ENCODE measurements around the gene TSPEAR. TPM values are rescaled to one million over a fixed set of nuclear protein-coding genes. Genes with fewer than 3 reads are reported as not detected.
"Not testable (repeated sequence)": the region's sequence is repeated elsewhere in the genome, so short reads cannot be mapped to it uniquely, and the experiment has no call there.

TSPEAR gene
- total RNA-seq, 1 experiment from 2014 or later, result not detected

DNA sequence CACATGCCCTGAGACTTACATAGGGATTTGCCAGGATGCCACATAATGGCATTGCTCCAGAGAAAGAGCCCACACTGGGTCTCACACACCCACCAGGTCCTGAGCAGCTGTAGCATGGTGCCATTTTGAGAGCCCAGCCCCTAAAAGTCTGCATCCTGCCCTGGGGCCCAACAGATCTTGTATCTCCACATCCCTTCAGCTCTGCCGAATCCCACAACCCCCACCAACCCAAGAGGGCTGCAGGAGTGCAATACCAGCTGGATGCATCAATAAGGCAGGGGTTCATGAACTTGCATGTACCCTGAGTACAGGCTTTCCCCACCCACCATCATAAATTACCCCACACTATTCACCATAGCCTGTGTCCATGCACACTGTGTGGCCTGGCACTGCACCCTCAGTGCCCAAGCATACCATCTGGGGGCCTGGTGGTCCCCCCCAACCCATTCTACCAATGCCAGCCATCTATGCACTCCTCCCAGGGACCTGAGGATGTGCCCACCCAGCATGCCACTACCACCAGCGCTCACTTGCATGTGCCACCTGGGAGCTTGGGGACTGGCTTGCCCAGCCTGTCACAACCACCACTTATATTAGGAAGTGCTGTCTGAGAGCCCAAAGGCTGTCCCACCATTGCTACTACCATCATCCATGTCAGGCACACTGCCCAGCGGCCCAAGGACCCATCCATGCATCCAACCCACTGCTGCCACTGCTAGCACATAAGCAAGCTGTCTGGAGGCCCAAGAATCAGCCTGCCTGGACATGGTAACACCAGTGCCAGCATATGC lies 40.5 kb downstream of the TSPEAR start:
- DNase-seq (ENCODE audit: low read depth), result no peak
- in situ Hi-C loops (cut with HindIII; ENCODE audit: low pct_unique_long_range_greater_than_20kb, low sequenced_read_pairs), result no loop called here

DNA sequence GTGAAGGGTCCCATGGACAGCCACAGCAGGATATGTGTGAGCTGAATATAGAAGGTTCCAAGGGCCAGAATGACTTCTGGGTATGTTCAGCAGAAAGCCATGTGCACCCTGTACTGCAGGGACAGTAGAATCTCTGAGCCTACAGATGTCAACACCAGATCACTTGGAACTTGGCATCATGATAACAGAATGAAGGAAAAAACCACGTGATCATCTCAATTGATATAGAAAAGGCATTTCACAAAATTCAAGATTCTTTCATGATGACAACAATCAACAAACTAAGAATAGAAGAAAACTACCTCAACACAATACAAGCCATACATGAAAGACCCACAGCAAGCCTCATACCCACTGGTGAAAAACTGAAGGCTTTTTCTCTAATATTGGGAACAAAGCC lies 43.8 kb downstream of the TSPEAR start:
- DNase-seq (ENCODE audit: low read depth), result no peak
- in situ Hi-C loops (cut with HindIII; ENCODE audit: low pct_unique_long_range_greater_than_20kb, low sequenced_read_pairs), result no loop called here

DNA sequence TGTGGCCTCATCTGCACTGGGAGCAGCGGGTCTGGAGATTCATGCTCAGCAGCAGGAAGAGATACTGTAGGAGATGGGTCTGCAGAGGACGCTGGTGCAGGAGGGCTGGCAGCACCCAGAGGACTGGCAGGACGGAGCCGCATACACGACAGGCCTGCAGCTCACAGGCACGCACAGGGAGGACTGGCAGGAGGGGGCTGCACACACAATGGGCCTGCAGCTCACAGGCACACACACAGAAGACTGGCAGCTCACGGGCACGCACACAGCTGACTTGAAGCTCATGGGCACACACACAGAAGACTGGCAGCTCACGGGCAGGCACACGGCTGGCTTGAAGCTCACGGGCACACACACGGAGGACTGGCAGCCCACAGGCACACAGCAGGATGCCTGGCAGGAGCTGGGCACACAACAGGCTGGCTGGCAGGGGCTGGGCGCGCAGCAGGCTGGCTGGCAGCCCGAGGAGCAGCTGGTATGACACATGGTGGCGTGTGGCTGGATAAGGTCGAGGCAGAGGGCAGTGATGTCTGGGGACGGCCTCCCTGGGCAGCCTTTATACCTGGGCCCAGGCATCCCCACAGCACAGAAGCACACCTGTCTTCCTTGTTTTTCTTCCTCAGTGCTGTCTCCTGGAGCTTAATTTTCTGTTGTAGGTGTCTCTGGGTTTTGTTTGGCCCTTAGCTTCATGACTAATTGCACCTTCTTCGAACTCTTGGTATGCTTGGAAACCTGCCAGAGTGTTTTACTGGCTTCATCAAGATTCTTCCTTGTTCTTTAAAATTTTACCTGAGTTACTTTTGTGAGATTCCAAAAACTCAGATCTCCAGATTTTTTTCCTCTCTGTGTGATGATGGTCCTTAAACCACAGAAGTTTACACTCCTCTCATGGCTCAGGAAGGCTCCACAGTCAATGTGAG lies 44.7 kb downstream of the TSPEAR start, which contains the start of gene KRTAP12-2:
Gene KRTAP12-2 (minus strand): TSS at position 527 of the 920 bp plus-strand sequence. CDS start 41 bp downstream, at position 486.
- in situ Hi-C loops (cut with HindIII; ENCODE audit: low pct_unique_long_range_greater_than_20kb, low sequenced_read_pairs), result no loop called here
- DNase-seq (ENCODE audit: low read depth), result no peak

DNA sequence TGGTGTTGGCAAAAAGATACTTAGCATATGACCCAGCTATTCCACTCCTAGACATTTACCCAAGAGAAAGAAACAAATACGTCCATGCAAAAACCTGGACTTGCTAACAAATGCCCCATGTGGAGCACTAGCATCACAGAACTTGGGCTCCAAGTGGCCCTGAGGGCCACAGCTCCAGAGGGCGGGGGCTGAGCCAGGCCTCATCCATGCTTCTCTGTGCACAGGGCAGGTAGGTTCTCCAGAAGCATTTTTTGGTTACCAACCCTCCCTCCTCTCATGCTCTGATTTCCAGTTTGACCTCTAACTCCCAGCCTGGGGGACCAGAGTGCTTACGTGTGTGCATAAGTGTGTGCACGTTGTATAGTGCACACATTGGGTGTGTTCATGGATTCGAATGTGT lies 46.7 kb downstream of the TSPEAR start:
- in situ Hi-C loops (cut with HindIII; ENCODE audit: low pct_unique_long_range_greater_than_20kb, low sequenced_read_pairs), result no loop called here
- DNase-seq (ENCODE audit: low read depth), result no peak

DNA sequence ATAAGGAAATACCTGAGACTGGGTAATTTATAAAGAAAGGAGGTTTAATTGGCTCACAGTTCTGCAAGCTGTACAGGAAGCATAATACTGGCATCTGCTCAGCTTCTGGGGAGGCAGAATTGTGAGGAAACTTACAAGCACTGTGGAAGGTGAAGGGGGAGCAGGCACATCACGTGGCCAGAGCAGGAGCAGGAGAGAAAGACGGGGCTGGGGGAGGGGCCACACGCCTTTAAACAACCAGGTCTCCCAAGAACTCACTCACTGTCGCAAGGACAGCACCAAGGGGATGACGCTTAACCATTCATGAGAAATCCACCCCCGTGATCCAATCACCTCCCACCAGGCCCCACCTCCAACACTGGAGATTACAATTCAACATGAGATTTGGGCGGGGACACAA lies 49.8 kb downstream of the TSPEAR start:
- DNase-seq (ENCODE audit: low read depth); in situ Hi-C loops (cut with HindIII; ENCODE audit: low pct_unique_long_range_greater_than_20kb, low sequenced_read_pairs): not testable (repeated sequence)

DNA sequence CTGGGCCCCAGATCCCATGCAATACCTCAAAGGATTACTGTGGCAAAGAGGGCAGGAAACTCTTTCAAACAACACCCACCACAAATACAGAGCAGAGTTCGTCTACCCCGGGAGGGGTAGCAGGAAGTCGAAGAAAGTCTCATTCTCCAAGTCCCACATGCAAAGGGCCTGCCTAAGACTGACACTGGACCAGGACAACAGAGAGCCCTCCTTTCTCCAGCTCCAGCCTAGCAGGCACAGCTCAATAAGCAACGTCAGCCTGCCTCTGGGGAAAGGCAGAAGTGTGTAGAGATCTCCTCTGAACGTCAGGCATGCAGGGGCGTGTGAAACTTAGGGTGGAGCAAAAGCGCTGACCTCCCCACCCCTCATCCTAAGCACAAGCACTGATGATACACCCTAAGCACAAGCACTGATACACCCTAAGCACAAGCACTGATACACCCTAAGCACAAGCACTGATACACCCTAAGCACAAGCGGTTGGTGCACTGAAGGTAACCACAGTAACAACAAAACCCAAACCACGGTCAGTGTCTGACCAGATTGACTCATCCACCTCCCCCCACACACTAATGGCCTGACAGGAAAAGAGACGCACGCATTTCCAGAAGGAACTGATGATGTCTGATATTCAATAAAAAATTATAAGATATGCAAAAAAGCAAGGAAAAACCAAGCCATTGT lies 52.3 kb downstream of the TSPEAR start:
- in situ Hi-C loops (cut with HindIII; ENCODE audit: low pct_unique_long_range_greater_than_20kb, low sequenced_read_pairs), result no loop called here
- no peak for DNase-seq (ENCODE audit: low read depth)

DNA sequence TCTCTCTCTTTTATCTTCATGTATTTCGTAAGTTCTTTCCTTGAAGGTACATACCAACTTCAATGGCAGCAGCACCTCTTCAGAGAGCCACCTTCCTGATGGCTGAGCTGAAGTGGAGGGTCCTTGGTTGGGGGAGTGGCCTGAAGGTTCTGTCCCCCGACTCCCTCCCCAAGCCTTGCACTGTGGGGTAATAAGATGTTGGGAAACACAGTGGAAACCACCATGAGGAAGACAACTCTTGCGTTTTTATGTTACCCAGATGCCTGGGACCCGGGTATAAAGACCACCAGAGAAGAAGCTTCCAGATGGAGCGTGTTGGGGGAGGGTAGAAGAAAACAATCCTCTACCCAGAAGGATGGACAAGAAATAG lies 52.8 kb downstream of the TSPEAR start:
- DNase-seq (ENCODE audit: low read depth), result no peak
- in situ Hi-C loops (cut with HindIII; ENCODE audit: low pct_unique_long_range_greater_than_20kb, low sequenced_read_pairs), result no loop called here

DNA sequence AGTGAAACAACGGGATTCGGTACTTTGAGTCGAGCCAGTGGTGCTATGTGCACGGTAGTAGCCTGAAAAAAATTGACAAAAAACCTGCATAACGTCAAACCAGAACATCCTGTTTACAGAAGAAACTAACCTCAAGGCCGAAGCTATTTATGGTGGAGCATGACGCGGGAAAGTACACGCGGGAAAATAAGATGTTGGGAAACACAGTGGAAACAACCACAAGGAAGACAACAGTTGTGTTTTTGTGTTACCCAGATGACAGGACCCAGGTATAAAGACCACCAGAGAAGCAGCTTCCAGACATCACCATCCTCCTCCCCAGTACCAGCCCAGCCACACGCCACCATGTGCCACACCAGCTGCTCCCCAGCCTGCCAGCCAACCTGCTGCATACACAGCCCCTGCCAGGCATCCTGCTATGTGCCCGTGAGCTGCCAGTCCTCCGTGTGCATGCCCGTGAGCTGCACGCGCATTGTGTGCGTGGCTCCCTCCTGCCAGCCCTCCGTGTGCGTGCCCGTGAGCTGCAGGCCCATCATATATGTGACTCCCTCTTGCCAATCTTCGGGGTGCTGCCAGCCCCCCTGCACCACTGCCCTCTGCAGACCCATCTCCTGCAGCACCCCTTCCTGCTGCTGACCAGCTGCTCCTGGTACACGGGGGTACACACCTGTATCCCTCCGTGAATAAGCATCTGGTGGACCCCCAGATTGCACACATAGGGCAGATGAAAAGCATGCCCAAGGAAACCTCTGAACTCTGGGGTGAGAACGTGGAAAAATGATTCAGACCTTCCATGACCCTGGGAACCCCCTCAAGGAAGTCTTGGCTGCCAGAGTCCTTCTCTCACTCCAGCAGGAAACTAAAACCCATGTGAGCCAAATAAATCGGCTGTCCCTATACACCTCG lies 53.5 kb downstream of the TSPEAR start, which contains the start of gene KRTAP12-3:
Gene KRTAP12-3 (plus strand): TSS at position 298 of the 906 bp plus-strand sequence. CDS start 48 bp downstream, at position 346.
- no peak for DNase-seq (ENCODE audit: low read depth)
- in situ Hi-C loops (cut with HindIII; ENCODE audit: low pct_unique_long_range_greater_than_20kb, low sequenced_read_pairs), result no loop called here

DNA sequence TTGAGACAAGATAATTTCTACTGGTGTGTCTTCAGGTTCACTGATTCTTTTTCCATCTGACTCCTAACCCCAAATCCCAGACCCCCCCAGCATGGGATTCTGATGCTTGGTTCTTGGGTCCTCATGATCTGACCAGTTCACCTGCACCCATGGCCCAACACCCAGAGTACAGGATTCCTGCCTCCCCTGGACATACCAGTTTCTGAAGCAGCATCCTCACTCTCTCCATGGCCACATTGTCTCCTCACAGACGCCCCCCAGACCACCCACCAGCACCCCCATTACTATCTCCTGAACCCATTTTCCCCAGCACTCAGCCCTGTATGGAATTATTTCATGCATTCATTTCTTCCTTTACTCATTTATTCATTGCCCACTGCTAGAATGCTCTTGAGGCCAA lies 54.5 kb downstream of the TSPEAR start:
- DNase-seq (ENCODE audit: low read depth), result no peak
- in situ Hi-C loops (cut with HindIII; ENCODE audit: low pct_unique_long_range_greater_than_20kb, low sequenced_read_pairs), result no loop called here

DNA sequence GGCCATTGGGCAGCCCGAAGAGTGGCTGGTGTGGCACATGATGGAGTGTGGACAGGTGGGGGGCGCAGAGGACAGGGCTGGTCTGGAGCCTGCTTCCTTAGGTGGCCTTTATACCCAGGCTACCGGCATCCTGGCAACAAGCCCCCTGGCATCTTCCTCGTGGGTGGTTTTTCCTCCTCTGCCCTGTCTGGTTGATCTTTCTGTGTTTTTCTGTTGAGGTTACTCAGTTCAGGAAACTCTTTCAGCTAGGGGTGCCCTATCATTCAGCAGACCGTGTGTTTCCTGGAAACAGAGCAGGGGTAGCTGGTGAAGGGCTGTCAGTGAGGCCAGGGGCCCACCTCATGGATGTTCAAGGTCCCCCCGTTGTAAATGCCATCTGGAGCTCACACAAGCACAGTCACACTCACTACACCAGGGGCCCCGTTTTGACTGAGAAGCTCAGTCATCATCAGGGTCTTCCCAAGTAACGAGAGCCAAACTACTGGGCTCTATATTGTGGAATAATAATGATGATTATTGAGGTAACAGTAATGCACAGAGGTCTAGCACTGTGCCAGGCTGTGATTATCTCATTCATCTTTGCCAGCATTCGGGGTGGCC lies 56.7 kb downstream of the TSPEAR start, which contains the start of gene KRTAP12-4:
Gene KRTAP12-4 (minus strand): TSS at position 84 of the 600 bp plus-strand sequence. CDS start 45 bp downstream, at position 39.
- no peak for DNase-seq (ENCODE audit: low read depth)
- in situ Hi-C loops (cut with HindIII; ENCODE audit: low pct_unique_long_range_greater_than_20kb, low sequenced_read_pairs), result no loop called here

DNA sequence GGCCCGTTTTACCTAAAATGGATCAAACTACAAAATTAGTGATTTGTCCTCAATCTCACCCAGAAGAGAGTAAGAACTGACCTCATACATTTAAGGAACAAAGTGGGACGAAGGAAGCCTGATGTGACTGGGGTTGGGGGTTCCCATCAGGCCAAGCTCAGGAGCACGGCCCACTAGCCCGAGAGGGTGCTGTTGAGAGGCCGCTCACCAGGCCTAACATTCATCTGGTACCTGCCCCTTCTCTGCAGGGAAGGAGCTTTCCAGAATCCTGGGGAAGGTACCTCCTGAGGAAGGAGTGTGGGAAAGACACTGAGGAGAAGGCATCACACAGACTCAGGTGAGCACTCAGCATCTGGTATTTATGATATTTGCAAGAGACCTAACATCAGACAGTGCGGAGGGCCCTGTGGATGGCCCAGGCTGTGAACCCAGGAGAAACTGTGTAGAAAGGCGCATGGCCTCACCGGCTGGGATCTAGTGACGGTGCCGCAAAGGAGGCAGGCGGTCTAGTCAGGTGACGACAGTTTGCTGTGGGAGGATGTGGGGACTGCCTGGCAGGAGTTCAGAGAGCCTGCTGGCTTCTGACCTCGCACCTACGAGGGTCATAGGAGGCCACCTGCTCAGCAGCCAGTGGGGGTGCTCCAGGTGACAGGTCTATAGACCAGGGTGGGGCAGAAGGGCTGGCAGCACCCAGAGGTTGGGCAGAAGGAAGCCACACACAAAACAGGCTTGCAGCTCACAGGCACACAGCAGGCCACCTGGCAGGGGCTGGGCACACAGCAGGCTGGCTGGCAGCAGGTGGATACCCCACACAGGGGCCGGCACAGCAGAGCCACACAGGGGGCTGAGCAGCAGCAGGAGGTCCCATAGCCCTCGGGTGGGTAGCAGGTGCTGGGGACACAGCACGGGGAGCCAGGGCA lies 57.5 kb downstream of the TSPEAR start:
- DNase-seq (ENCODE audit: low read depth), result no peak
- in situ Hi-C loops (cut with HindIII; ENCODE audit: low pct_unique_long_range_greater_than_20kb, low sequenced_read_pairs), result no loop called here

DNA sequence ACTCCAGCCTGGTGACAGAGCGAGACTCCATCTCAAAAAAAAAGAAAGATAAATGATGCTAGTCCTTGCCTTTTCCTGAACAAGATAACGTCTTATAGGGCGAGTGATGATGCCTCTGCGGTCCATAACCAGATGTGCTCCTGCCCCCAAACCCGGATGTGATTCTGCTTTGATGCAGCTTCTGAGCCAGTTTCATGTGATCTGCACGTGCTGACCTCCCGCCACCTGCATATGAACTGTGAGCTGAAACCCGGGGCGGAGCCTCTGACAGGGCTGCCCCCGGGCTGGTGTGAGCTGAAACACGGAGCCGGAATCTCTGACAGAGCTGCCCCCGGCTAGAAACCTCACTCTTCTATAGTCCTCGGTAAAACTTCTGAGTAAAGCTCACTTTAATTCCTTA lies 58.2 kb downstream of the TSPEAR start:
- DNase-seq (ENCODE audit: low read depth), result no peak
- in situ Hi-C loops (cut with HindIII; ENCODE audit: low pct_unique_long_range_greater_than_20kb, low sequenced_read_pairs), result no loop called here

DNA sequence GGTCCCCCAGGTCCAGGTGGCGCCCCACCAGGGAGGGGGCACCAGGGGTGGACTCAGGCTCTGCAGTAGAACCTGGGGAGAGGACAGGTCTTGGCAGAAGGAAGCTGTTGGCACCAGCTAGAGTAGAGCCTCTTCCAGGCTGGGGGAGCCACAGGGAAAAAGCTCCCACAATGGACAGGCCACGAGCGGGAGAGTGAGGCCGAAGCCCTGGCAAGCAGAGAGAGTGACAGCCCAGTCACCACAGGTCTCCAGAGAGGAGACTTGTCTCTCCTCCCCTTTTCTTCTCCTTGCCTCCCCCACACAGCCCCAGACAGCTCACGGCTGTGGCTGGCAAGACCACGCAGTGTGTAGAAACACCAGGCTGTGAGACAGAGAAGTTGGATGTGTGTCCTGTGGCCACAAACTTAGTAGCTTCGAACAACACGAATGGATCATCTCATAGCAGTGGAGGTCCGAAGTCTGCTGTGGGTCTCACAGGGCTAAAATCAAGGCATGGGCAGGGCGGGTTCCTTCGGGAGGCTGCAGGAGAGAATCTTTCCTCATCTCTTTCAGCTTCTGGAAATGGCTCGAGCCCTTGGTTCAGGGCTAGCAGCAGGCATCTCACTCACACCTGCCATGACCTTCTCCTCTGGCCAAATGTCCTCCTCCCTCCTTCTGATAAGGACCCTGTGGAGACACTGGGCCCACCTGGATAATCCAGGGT lies 60.2 kb downstream of the TSPEAR start:
- in situ Hi-C loops (cut with HindIII; ENCODE audit: low pct_unique_long_range_greater_than_20kb, low sequenced_read_pairs), result no loop called here
- no peak for DNase-seq (ENCODE audit: low read depth)

DNA sequence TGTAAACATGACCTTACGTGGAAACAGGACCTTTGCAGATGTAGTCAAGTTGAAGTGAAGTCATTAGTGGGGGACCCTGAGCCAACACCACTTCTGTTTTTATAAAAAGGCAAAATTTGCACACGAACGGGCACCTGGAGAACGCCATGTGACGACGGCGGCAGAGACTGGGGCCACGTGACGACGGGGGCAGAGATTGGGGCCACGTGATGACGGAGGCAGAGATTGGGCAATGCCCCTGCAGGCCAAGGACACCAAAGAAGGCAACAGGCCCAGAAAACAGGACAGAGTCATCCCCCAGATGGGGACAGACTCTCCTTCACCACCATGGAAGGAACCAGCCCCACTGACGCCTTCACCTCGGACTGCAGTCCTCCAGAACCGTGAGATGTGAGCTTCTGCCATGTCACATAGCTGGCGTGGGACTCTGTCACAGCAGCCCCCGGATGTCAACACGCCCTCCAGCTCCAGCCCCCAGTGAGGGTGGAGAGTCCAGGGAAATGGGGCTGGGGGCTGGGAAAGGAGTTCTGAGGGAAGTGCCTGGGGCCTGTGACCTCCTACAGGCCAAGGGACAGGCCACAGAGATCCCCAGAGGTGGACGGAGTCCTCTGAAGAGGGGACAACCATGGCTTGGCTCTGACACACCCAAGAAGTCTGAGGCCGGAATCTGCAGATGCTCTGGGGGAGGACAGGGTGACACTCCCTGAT lies 61.0 kb downstream of the TSPEAR start:
- in situ Hi-C loops (cut with HindIII; ENCODE audit: low pct_unique_long_range_greater_than_20kb, low sequenced_read_pairs), result no loop called here
- DNase-seq (ENCODE audit: low read depth), result no peak

DNA sequence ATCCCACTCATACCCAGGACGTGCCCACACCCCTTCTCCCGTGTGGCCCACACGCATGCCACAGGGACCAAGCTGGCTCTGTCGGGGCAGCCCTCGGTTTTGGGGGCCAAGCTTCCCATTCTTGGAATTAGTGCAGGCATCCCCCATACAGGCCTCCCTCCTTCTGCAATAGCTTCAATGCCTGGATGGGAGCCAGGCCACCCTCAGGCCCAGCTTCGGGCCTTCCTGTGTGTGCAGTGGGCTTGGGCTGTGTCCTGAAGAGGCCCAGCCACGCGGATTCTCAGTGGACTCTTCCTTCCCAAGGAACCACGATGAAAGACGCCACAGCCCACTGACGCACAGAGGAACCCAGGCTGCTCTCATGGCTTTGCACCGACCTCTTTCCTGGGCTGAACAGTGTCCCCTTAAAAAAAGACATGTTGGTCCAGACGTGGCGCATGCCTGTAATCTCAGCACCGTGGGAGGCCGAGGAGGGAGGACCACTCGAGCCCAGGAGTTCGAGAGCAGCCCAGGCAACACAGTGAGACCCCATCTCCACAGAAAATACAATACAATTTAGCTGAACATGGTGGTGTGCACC lies 61.8 kb downstream of the TSPEAR start:
- no peak for DNase-seq (ENCODE audit: low read depth)
- in situ Hi-C loops (cut with HindIII; ENCODE audit: low pct_unique_long_range_greater_than_20kb, low sequenced_read_pairs), result no loop called here
